CD1c-positive myeloid dendritic cell (primary cell): Measurements from ENCODE around the gene SOCS3.
A peak's percentile ranks its signal among the peaks of the same experiment; 100 is the strongest.

ENCODE experiments used
- DNase-seq: peaks from one replicate; pipeline ENCODE4 v3.0.0-alpha.2; 2016; ENCODE audit errors: extremely low spot score

The SOCS3 gene

GRCh38 chr17:78367193-78367592 is 7.3 kb upstream of the SOCS3 start:
- no peak for DNase-seq

- no peak for DNase-seq
Measured at GRCh38 chr17:78366109-78366848, 6.4 kb upstream of the SOCS3 start.

GRCh38 chr17:78365561-78366108 is 5.8 kb upstream of the SOCS3 start:
- DNase-seq, result no peak

DNA sequence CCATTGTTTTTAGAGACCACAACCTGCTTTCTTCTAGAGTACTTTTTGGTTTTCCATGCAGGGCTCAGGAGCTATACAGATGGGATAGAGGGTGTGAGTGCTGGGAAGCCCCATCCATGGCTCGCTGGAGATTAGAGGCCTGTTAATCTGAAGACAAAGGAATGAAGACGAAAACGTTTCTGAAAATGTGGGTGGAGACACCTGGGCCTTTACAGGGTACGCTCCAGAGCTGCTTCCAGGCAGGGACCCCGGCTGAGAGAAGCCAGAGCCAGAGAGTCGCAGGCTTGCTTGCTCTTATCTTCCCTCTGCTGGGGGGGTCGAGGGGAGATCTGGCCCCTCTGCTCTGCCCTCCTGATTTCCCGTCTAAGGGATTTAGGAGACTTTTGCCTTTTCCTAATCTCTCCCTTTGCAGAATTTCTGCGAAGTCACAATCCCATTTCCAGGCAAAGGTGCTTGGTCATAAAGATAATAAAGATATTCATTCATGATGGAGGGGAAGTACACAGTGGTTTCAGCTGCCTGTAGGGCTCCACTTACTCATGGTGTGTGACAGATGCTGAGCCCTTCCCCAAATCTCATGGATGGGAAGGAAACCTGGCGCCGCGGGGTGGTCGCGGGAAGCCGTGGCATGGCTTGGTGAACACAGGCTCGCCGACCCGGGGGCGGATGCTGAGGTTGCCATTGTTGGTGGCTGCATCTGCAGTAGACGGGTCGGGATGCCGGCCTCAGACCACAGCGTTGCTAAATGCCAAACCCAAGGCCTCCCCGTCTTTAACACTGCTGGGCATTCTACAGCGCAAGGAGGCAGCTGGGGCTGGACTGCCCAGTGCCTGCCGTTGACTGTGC is 4.8 kb upstream of the SOCS3 start:
- DNase-seq, result peak; percentile 23

DNA sequence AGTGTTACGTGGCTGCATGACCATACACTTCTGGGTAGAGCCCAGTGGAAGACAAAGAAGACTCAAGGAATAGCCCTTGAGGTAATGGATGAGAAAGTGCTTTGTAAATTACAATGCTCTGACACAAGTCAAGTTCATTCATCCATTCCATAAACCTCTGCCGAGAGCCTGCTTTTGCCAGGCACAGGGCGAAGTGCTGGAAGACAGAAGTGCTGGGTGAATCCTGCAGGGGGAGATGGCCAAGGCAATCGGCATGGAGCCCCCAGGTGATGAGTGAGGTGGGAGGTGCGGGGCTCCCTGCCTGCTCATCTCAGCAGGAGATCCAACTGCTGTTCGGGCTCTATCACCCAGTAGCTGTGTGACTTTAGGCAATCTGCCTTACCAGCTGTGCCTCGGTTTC is 2.8 kb upstream of the SOCS3 start:
- DNase-seq, result no peak

DNA sequence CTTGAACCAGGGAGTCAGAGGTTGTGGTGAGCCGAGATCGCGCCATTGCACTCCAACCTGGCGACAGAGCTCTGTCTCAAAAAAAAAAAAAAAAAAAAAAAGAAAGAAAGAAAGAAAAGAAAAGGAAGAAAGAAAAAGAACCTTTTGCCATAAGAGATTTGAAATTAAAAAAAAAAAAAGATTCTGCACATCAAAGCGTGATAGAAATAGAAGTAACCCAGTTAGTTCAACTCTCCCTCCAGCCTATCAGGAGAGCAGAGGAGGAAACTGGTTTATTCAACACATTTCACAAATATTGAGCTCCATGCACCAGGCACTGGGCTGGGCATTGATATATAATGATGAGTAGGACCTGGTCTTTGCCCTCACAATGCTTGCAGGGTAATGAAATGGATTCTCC is 2.4 kb upstream of the SOCS3 start:
- DNase-seq, result no peak

DNA sequence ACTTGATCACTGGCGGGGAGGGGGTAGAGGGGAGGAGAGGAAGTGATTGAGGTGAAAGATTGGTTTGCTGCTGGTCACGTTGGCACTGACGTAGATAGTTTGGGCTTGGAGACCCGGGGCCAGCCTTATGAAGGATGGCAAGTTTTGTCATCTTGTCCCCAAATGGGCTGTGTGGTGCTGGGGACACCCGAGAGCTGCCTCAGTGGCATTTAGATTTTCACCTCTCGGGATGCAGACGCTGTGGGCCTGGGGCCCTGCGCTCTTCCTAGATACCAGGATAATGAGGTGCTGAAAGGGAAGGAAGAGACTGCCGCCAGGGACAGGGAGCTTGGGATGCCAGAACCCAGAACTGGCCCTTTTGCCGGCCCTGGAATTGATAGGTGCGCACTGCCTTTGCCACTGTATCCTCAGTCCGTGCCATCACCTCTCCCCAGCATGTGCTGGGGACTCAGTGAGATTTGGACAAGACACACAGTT is 1.4 kb upstream of the SOCS3 start:
- DNase-seq, result no peak

GRCh38 chr17:78360371-78361224 is 721 bp upstream of the SOCS3 start:
- DNase-seq, result peak; percentile 90

DNA sequence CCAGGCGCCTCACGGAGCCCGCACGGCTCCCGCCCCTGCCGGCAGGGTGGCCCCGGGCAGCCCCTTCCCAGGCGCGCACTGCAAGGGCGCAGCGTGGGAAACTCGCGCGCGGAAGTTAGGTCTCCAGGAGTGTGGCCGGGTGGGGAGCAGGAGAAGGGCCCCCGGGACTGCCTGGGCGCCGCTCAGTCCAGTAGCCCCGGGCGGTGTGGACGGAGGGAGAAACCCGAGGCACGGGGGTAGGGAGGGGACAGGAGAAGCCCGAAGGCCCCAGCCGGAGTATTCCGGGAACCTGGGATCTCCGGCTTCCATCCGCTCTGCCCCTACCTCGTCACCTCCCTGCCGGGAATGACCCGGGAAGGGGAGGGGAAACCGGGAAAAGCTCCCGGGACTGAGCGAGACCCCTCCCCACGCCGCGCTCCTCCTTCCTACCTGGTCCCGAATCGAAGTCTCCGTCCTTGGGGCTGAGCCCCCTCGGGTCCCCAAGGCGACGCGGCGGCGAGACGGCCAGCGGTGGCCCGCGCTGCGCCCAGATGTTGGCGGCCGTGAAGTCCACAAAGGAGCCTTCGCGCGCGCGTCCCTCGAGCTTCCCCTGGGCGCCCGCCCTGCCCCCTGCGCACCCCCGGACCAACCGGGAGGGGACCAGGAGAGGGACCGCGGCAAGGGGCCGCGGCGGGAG is 418 bp downstream of the SOCS3 start:
- DNase-seq, result peak; percentile 53

GRCh38 chr17:78358538-78359320 is 1.1 kb downstream of the SOCS3 start:
- no peak for DNase-seq

DNA sequence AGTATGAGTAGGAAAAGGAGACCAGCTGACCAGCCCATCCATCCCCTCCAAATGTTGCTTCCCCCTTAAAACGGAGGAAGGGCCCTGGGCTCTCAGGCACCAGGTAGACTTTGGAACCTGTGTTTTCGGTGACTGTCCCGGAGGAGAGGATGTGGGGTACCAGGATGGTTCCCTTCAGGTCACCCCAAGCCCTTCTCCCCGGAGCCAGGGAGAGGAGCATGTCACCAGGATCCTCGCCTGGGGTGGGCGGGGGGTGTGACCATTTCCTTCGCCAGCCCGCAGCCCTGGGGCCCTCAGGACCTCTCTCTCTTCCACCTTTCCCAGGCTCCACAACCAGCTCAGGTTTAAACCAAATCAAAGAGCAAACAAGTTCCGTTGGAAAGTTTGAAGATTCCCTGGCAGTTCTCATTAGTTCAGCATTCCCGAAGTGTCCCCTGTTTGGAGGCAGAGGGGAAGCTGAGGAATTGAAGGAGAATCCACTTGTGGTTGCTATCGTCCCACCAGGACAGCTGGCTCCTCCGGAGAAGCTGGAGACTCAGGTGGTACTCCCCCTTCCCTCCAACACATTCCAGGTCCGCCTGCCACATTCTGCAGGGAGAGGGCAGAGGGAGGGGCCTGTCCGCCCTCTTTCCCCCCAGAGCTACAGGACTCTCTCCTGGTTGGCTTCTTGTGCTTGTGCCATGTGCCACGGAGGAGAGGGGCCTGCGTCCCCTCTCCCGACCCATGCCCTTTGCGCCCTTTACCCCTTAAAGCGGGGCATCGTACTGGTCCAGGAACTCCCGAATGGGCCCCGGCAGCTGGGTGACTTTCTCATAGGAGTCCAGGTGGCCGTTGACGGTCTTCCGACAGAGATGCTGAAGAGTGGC is 2.0 kb downstream of the SOCS3 start:
- DNase-seq, result peak; percentile 34

GRCh38 chr17:78357177-78357586 is 2.7 kb downstream of the SOCS3 start:
- DNase-seq, result peak; percentile 26

GRCh38 chr17:78356101-78356713 is 3.7 kb downstream of the SOCS3 start:
- peak; percentile 96 for DNase-seq

DNA sequence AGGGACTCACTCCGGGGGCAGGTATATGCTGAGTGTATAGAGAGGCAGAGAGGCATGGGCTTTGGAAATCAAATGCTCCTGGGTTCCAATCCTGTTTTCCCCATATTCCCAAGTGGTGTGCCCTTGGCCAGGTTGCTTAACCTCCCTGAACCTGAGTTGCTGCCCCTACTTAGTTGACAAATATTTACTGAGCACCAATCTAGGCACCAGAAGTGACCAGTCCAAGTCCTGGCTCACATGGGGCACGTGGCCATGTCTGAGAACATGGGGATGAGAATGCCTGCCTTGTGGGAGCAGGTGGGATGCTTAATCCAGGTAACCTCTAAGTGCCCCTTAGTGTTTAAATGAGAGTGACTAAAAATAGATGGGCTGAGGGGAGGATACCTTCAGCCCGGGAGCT is 4.2 kb downstream of the SOCS3 start:
- no peak for DNase-seq

- DNase-seq, result no peak
Measured at GRCh38 chr17:78355045-78355641, 4.7 kb downstream of the SOCS3 start.

DNA sequence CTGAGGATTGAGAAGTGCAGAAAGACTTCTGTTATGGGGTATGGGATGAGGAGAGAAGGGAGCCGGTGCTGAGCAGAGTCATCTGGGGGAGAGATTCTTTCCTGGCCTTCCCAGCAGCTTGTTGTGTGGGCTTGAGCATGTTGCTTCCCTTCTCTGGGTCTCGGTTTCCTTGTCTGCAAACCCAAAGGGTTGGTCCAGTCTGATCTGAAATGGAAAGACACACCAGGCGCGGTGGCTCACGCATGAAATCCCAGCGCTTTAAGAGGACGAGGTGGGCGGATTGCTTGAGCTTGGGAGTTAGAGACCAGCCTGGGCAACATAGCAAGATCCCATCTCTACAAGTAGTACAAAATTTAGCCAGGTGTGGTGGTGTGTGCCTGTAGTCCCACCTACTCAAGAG is 6.0 kb downstream of the SOCS3 start:
- DNase-seq, result peak; percentile 61

DNA sequence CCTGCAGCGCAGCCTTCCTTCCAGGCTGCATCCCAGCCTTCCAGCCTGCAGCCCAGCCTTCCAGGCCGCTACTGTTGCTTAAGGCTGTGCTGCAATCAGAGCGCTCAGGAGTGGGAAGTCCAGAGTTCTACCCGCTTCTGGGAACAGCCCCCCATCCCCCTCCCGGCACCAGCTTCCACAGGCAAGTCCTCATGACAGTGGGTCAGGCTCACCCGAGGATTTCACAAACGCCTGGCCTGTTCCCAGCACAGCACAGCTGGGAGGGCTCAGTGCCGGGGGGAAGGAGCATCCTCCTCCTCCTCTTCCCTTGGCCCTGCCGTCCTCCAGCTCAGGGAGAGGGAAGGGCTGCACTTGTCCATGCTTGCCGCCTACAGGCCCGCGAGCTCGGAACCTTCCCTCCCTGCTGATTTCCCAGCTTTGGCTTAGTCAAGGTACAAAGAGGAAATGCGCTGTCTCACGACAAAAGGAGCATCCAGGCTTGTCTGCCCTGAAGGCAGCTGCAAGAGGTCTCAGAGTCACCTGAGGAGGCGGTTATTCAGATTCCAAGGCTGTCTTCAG is 8.3 kb downstream of the SOCS3 start:
- DNase-seq, result peak; percentile 88
